HG03378 (cell line): ENCODE results near the gene MAP10.

Source experiments
- ATAC-seq: cut with Tn5 transposase; IDR thresholded peaks from one replicate; pipeline ENCODE4 v1.9.1; 2021; ENCODE audit warnings: mild to moderate bottlenecking, moderate library complexity; ENCODE audit not compliant: unreplicated experiment

The MAP10 gene

GRCh38 chr1:232854798-232855159 lies 49.6 kb downstream of the MAP10 start:
- ATAC-seq = no peak

GRCh38 chr1:232856541-232856940 lies 51.3 kb downstream of the MAP10 start:
- no peak for ATAC-seq
